ENCODE results near the gene TREML1. TPM values are rescaled to one million over a fixed set of nuclear protein-coding genes. Genes with fewer than 3 reads are reported as not detected.

The TREML1 gene
- total and polyA plus RNA-seq, 2 of the 8 experiments (the other 6 are each of a cell fraction or from before 2014, with no cell fraction given) = 0.08 TPM; not detected in 1

DNA sequence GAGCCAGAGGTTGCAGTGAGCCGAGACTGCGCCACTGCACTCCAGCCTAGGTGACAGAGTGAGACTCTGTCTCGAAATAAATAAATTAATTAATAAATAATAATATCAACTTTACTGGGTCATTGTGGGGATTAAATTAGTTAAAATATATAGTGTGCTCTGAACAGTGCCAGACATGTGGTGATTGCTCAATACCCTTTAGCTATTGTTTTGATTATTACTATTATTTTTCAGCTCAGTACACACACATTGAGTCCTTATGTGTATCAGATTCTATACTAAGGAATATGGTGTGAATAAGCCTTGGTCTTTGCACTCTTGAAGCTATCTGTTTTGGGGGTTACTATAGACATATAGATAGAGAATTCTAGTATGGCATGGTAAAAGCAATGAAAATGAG is 28.9 kb downstream of the TREML1 start:
- Histone ChIP-seq H2BK12ac (ENCODE audit: low read depth, low read length) (no peak overlapping the region), H3K9ac (replicated peaks in 1 of 4; ENCODE audit: extremely low read depth in 1 of 4, low read depth in 3 of 4, low read length in 3 of 4) (no peak overlapping the region), H3K27ac (ENCODE audit: low read depth, low read length) (no peak overlapping the region), H2AFZ (ENCODE audit: low read length) (no peak overlapping the region), H3K56ac (replicated peaks; ENCODE audit: insufficient read length, low read depth, low read length) (no peak overlapping the region), H2BK120ac (replicated peaks; ENCODE audit: low read depth, low read length) (no peak overlapping the region), H4K20me1 (replicated peaks in 1 of 2; ENCODE audit: control insufficient read depth in 1 of 2, insufficient read depth in 2 of 2, low read length in 2 of 2) (no peaks in the 10 kb centered on the region), H2BK5ac (ENCODE audit: low read depth, low read length) (no peak overlapping the region), H3K9me3 (ENCODE audit: insufficient read depth in 2 of 2, low read depth in 1 of 2, low read length in 1 of 2) (no peaks in the 10 kb centered on the region), H2AK5ac (ENCODE audit: low read depth, low read length) (no peak overlapping the region), H4K8ac (ENCODE audit: extremely low read depth, insufficient read depth, low read length) (no peak overlapping the region), H3K4me3 (ENCODE audit: extremely low read depth in 1 of 4, insufficient read depth in 2 of 4, low read depth in 3 of 4, low read length in 4 of 4) (no peak overlapping the region), H3K23ac (ENCODE audit: insufficient read length) (no peak overlapping the region), H3K36me3 (ENCODE audit: control insufficient read depth in 2 of 4, insufficient read depth in 4 of 4, low read length in 3 of 4) (no peaks in the 10 kb centered on the region), H3K27me3 (replicated peaks in 1 of 4; ENCODE audit: control insufficient read depth in 3 of 4, extremely low read depth in 1 of 4, insufficient read depth in 3 of 4, low read length in 3 of 4) (no peaks in the 10 kb centered on the region), H3K4me1 (replicated peaks in 1 of 4; ENCODE audit: control insufficient read depth in 3 of 4, insufficient read depth in 4 of 4, low read length in 3 of 4) (no peaks in the 10 kb centered on the region), H3K79me2 (ENCODE audit: control insufficient read depth in 1 of 2, insufficient read depth in 2 of 2, low read length in 2 of 2) (no peaks in the 10 kb centered on the region), H3K4me2 (ENCODE audit: insufficient read depth in 1 of 2, low read depth in 2 of 2, low read length in 2 of 2) (no peak overlapping the region), H2BK15ac (ENCODE audit: low read length) (no peak overlapping the region), H3K23me2 (ENCODE audit: low read depth, low read length) (no peaks in the 10 kb centered on the region; the same call in 1 of the 2 replicates), H3K4ac (replicated peaks; ENCODE audit: insufficient read length, low read depth, low read length) (no peak overlapping the region), H3K14ac (ENCODE audit: insufficient read length) (no peak overlapping the region), H3K18ac (ENCODE audit: extremely low read depth, low read length) (no peak overlapping the region), H3K79me1 (ENCODE audit: low read depth, low read length) (no peaks in the 10 kb centered on the region), H2BK20ac (ENCODE audit: low read length) (no peak overlapping the region), H4K5ac (ENCODE audit: insufficient read length, low read depth, low read length) (no peak overlapping the region), H4K91ac (replicated peaks; ENCODE audit: insufficient read length, low read length) (no peak overlapping the region)
- DNase-seq (ENCODE audit: low read depth in 1 of 2, low spot score in 2 of 2) = no peak
- no peak for FAIRE-seq
- TF ChIP-seq SRF (IDR thresholded peaks at IDR 0.05; ENCODE audit: low read depth, low read length) (no peak), RAD21 (IDR thresholded peaks at IDR 0.05 in 1 of 2, conservative IDR thresholded peaks at IDR 0.05 in 1 of 2; ENCODE audit: low read depth in 2 of 2, low read length in 2 of 2) (no peak), HDAC6 (IDR thresholded peaks at IDR 0.05; ENCODE audit: low read depth, low read length) (no peak), POLR2AphosphoS5 (IDR thresholded peaks at IDR 0.05; ENCODE audit: low read depth, low read length) (no peak), SIRT6 (IDR thresholded peaks at IDR 0.05; ENCODE audit: low read length) (no peak)
- 89% methylated on average over 3 of the region's 3 CpGs; no CpG with 5 or more reads in 1 of the 2 experiments for WGBS, 2 experiments (ENCODE audit: extremely low coverage in 1 of 2, insufficient coverage in 1 of 2, insufficient read length in 1 of 2, insufficient replicate concordance in 2 of 2, low coverage in 1 of 2, low lambda C conversion rate in 2 of 2, missing lambda C conversion rate in 1 of 2)
- POLR2A ChIA-PET (ENCODE audit: partially characterized antibody) = no interaction called here
- CTCF ChIA-PET (ENCODE audit: partially characterized antibody) = interaction anchor here (0.5 to 3.0 kb wide), 8 partner anchors 12 to 145 kb away, joined by 3 to 8 read pairs (median 4); no protein-coding TSS in a partner anchor
